Immature natural killer cell (primary cell): ENCODE data around the gene CAPZB. TPM values are rescaled to one million over a fixed set of nuclear protein-coding genes. Genes with fewer than 3 reads are reported as not detected.

ENCODE experiments used
- DNase-seq, 3 donors: peaks; one replicate each; pipeline ENCODE4 v3.0.0; 2022; ENCODE audit warnings: mixed read lengths in 1 of 3
- H3K27ac Mint-ChIP-seq, 6 donors: one replicate each; pipeline ENCODE4 v1.8.0; 2020; ENCODE audit warnings: mixed read lengths in 6 of 6, mild to moderate bottlenecking in 5 of 6, inconsistent platforms in 4 of 6, moderate library complexity in 3 of 6
- H3K27me3 Mint-ChIP-seq, 3 donors: one replicate each; pipeline ENCODE4 v1.8.0; 2020 to 2021; ENCODE audit warnings: low read depth in 3 of 3, mild to moderate bottlenecking in 3 of 3, mixed read lengths in 3 of 3, moderate library complexity in 3 of 3, inconsistent platforms in 1 of 3
- H3K36me3 Mint-ChIP-seq, 3 donors: one replicate each; pipeline ENCODE4 v1.8.0; 2020; ENCODE audit warnings: mixed read lengths in 3 of 3, inconsistent platforms in 2 of 3, mild to moderate bottlenecking in 2 of 3
- H3K4me1 Mint-ChIP-seq, 2 donors: one replicate each; pipeline ENCODE4 v1.8.0; 2020; ENCODE audit warnings: inconsistent platforms in 2 of 2, mild to moderate bottlenecking in 2 of 2, mixed read lengths in 2 of 2, moderate library complexity in 1 of 2
- H3K4me3 Mint-ChIP-seq, 5 donors: one replicate each; pipeline ENCODE4 v1.8.0; 2020; ENCODE audit warnings: mild to moderate bottlenecking in 5 of 5, mixed read lengths in 5 of 5, inconsistent platforms in 3 of 5, moderate library complexity in 3 of 5
- H3K9me3 Mint-ChIP-seq, 6 donors: one replicate each; pipeline ENCODE4 v1.8.0; 2020; ENCODE audit warnings: mild to moderate bottlenecking in 6 of 6, mixed read lengths in 6 of 6, inconsistent platforms in 4 of 6, moderate library complexity in 3 of 6
- polyA plus RNA-seq, 3 donors: library from polyadenylated mRNA; unstranded; fragments of 300-500 nt; fragmentation: Illumina TruSeq; gene quantifications; one replicate each; pipeline ENCODE4 v1.2.3, GENCODE V29; 2021

Gene CAPZB
- polyA plus RNA-seq, 3 donors from 2014 or later = 447 to 644 (median 455) TPM

- no peaks in the 10 kb centered on the region for H3K9me3 Mint-ChIP-seq
- H3K36me3 Mint-ChIP-seq = peaks cover 4 to 16% (median 5%) of the 10 kb centered on the region in 3 donors
- H3K27me3 Mint-ChIP-seq = peaks cover 2 to 13% (median 8%) of the 10 kb centered on the region in 3 donors
- no peak for DNase-seq
- H3K4me1 Mint-ChIP-seq = peaks cover 6 to 16% of the 10 kb centered on the region in 2 donors
- no peak overlapping the region for H3K4me3 Mint-ChIP-seq
- peak overlapping the region in 1 of 6 donors; percentile 50 for H3K27ac Mint-ChIP-seq
Observed at GRCh38 chr1:19345391-19345790, 139.9 kb downstream of the CAPZB start.

- DNase-seq = no peak
- Mint-ChIP-seq H3K27ac (peak overlapping the region in 1 of 6 donors; percentile 27), H3K9me3 (no peaks in the 10 kb centered on the region), H3K27me3 (peaks cover 3 to 11% (median 8%) of the 10 kb centered on the region in 3 donors), H3K36me3 (peaks cover 4 to 13% (median 5%) of the 10 kb centered on the region in 3 donors), H3K4me3 (no peak overlapping the region), H3K4me1 (peaks cover 6 to 16% of the 10 kb centered on the region in 2 donors)
Observed at GRCh38 chr1:19344831-19345230, 140.5 kb downstream of the CAPZB start.

GRCh38 chr1:19344372-19344810, 140.9 kb downstream of the CAPZB start:
- Mint-ChIP-seq H3K36me3 (peaks cover 4 to 13% (median 5%) of the 10 kb centered on the region in 3 donors), H3K27ac (peak overlapping the region in 1 of 6 donors; percentile 27), H3K4me1 (peaks cover 6 to 16% of the 10 kb centered on the region in 2 donors)

GRCh38 chr1:19343617-19344350, 141.6 kb downstream of the CAPZB start:
- Mint-ChIP-seq H3K27me3 (peaks cover 3 to 11% (median 8%) of the 10 kb centered on the region in 3 donors), H3K36me3 (peaks cover 4 to 13% (median 5%) of the 10 kb centered on the region in 3 donors), H3K9me3 (no peaks in the 10 kb centered on the region), H3K4me1 (peaks cover 6 to 16% of the 10 kb centered on the region in 2 donors), H3K27ac (peak overlapping the region in 1 of 6 donors; percentile 27), H3K4me3 (no peak overlapping the region)
- no peak for DNase-seq

More at GRCh38 chr1:19344372-19344810, 140.9 kb downstream of the CAPZB start:
- DNase-seq = peak; percentile 19 to 35 (median 27)
- no peak overlapping the region for H3K4me3 Mint-ChIP-seq
- H3K27me3 Mint-ChIP-seq = peaks cover 3 to 11% (median 8%) of the 10 kb centered on the region in 3 donors
- no peaks in the 10 kb centered on the region for H3K9me3 Mint-ChIP-seq

GRCh38 chr1:19342894-19343616, 142.3 kb downstream of the CAPZB start:
- DNase-seq = no peak
- H3K27ac Mint-ChIP-seq = peak overlapping the region in 1 of 6 donors; percentile 37
- peaks cover 4 to 13% (median 5%) of the 10 kb centered on the region in 3 donors for H3K36me3 Mint-ChIP-seq
- peaks cover 6 to 16% of the 10 kb centered on the region in 2 donors for H3K4me1 Mint-ChIP-seq
- H3K9me3 Mint-ChIP-seq = no peaks in the 10 kb centered on the region
- peaks cover 3 to 12% (median 8%) of the 10 kb centered on the region in 3 donors for H3K27me3 Mint-ChIP-seq
- no peak overlapping the region for H3K4me3 Mint-ChIP-seq

- DNase-seq = no peak
- Mint-ChIP-seq H3K4me1 (peaks cover 3 to 9% of the 10 kb centered on the region in 2 donors), H3K27me3 (peaks cover 3 to 13% (median 8%) of the 10 kb centered on the region in 3 donors), H3K4me3 (no peak overlapping the region), H3K36me3 (peaks cover 4 to 13% (median 5%) of the 10 kb centered on the region in 3 donors), H3K9me3 (no peaks in the 10 kb centered on the region), H3K27ac (peak overlapping the region in 2 of 6 donors; percentile 37 to 55)
Observed at GRCh38 chr1:19342062-19342750, 143.1 kb downstream of the CAPZB start.

- DNase-seq = peak; percentile 48 to 61 (median 52)
- H3K9me3 Mint-ChIP-seq = no peaks in the 10 kb centered on the region
- peak overlapping the region in 1 of 5 donors; percentile 42 for H3K4me3 Mint-ChIP-seq
- peaks cover 3 to 13% (median 8%) of the 10 kb centered on the region in 3 donors for H3K27me3 Mint-ChIP-seq
- H3K36me3 Mint-ChIP-seq = peaks cover 4 to 13% (median 5%) of the 10 kb centered on the region in 3 donors
- peaks cover 3 to 9% of the 10 kb centered on the region in 2 donors for H3K4me1 Mint-ChIP-seq
- H3K27ac Mint-ChIP-seq = peak overlapping the region in 5 of 6 donors; percentile 30 to 70 (median 55)
Observed at GRCh38 chr1:19341201-19342061, 143.9 kb downstream of the CAPZB start.

GRCh38 chr1:19340387-19340937, 144.9 kb downstream of the CAPZB start:
- H3K36me3 Mint-ChIP-seq = peaks cover 4 to 8% (median 5%) of the 10 kb centered on the region in 3 donors
- H3K27me3 Mint-ChIP-seq = peaks cover 2 to 13% (median 10%) of the 10 kb centered on the region in 3 donors
- no peak overlapping the region for H3K4me3 Mint-ChIP-seq
- peaks cover 3 to 9% of the 10 kb centered on the region in 2 donors for H3K4me1 Mint-ChIP-seq
- DNase-seq = no peak
- peak overlapping the region in 2 of 6 donors; percentile 23 to 56 for H3K27ac Mint-ChIP-seq
- H3K9me3 Mint-ChIP-seq = no peaks in the 10 kb centered on the region

- H3K9me3 Mint-ChIP-seq = no peaks in the 10 kb centered on the region
- no peak for DNase-seq
- H3K27me3 Mint-ChIP-seq = peaks cover 2 to 15% (median 8%) of the 10 kb centered on the region in 3 donors
- H3K4me3 Mint-ChIP-seq = no peak overlapping the region
- H3K4me1 Mint-ChIP-seq = peaks cover 3 to 9% of the 10 kb centered on the region in 2 donors
- peaks cover 4 to 8% (median 5%) of the 10 kb centered on the region in 3 donors for H3K36me3 Mint-ChIP-seq
- peak overlapping the region in 1 of 6 donors; percentile 67 for H3K27ac Mint-ChIP-seq
Observed at GRCh38 chr1:19339214-19339861, 146.0 kb downstream of the CAPZB start.

- Mint-ChIP-seq H3K36me3 (peaks cover 0 to 5% (median 3%) of the 10 kb centered on the region in 3 donors), H3K27ac (no peak overlapping the region), H3K4me3 (no peak overlapping the region), H3K9me3 (no peaks in the 10 kb centered on the region), H3K4me1 (peaks cover 3 to 9% of the 10 kb centered on the region in 2 donors), H3K27me3 (peaks cover 2 to 17% (median 5%) of the 10 kb centered on the region in 3 donors)
- DNase-seq = no peak
Observed at GRCh38 chr1:19338323-19338762, 147.0 kb downstream of the CAPZB start.

GRCh38 chr1:19337289-19337688, 148.1 kb downstream of the CAPZB start:
- H3K27ac Mint-ChIP-seq = peak overlapping the region in 3 of 6 donors; percentile 14 to 60 (median 39)
- no peak for DNase-seq
- H3K4me1 Mint-ChIP-seq = peaks cover 3 to 9% of the 10 kb centered on the region in 2 donors
- H3K4me3 Mint-ChIP-seq = no peak overlapping the region
- peaks cover 2 to 17% (median 2%) of the 10 kb centered on the region in 3 donors for H3K27me3 Mint-ChIP-seq
- H3K9me3 Mint-ChIP-seq = no peaks in the 10 kb centered on the region
- no peaks in the 10 kb centered on the region for H3K36me3 Mint-ChIP-seq

- Mint-ChIP-seq H3K36me3 (no peaks in the 10 kb centered on the region), H3K9me3 (no peaks in the 10 kb centered on the region), H3K4me1 (peaks cover 2 to 9% of the 10 kb centered on the region in 2 donors), H3K4me3 (no peak overlapping the region), H3K27me3 (peaks cover 3 to 10% (median 5%) of the 10 kb centered on the region in 3 donors), H3K27ac (peak overlapping the region in 2 of 6 donors; percentile 28)
- DNase-seq = no peak
Observed at GRCh38 chr1:19336543-19336942, 148.8 kb downstream of the CAPZB start.
